Thoracic aorta (tissue), 2 donors: ENCODE data around the gene KCNA5. TPM values are rescaled to one million over a fixed set of nuclear protein-coding genes. Genes with fewer than 3 reads are reported as not detected.

ENCODE experiments used
- ATAC-seq: fragments of 150-250 bp; one replicate; pipeline ENCODE4 v1.8.0; 2017; ENCODE audit warnings: low read depth; ENCODE audit not compliant: insufficient number of reproducible peaks, low FRiP score
- DNase-seq: peaks from one replicate; pipeline ENCODE4 v3.0.0-alpha.2; 2020; ENCODE audit warnings: low spot score
- H3K27ac ChIP-seq, 2 donors: fragments of 200-600 bp; sonication (generic); 1 replicate in 1 of 2; 2 replicates in 1 of 2; pipeline ENCODE4 v1.5.1; 2016; ENCODE audit warnings: mild to moderate bottlenecking in 2 of 2, moderate library complexity in 2 of 2
- H3K27me3 ChIP-seq: fragments of 200-600 bp; sonication (generic); replicated peaks from 2 replicates; pipeline ENCODE4 v1.6.0; 2016; ENCODE audit warnings: mild to moderate bottlenecking; ENCODE audit not compliant: insufficient read depth
- H3K36me3 ChIP-seq: fragments of 200-600 bp; sonication (generic); one replicate; pipeline ENCODE4 v1.5.1; 2016
- H3K4me1 ChIP-seq, 2 donors: fragments of 200-600 bp; sonication (generic); 1 replicate in 1 of 2; 2 replicates in 1 of 2; pipeline versions ENCODE4 v1.5.1 to v1.6.0; 2016; ENCODE audit warnings: low read depth in 2 of 2, mild to moderate bottlenecking in 1 of 2; ENCODE audit not compliant: control insufficient read depth in 1 of 2
- H3K4me3 ChIP-seq: fragments of 200-600 bp; sonication (generic); 2 replicates; pipeline ENCODE4 v1.5.1; 2016; ENCODE audit warnings: mild to moderate bottlenecking
- H3K9me3 ChIP-seq: fragments of 200-600 bp; sonication (generic); 2 replicates; pipeline ENCODE4 v1.5.1; 2016
- total RNA-seq, 2 donors: library from RNA; depleted of rRNA; stranded (reverse); fragments of >200 nt; gene quantifications; one replicate each; pipeline versions ENCODE4 v1.1.0 to v1.2.3, GENCODE V29; 2016
- TF ChIP-seq, protein P1 (sequence below): fragments of 200-600 bp; sonication (generic); IDR thresholded peaks from one replicate; pipeline ENCODE4 v1.5.1; 2019; ENCODE audit warnings: antibody characterized with exemption

Gene KCNA5
- total RNA-seq, 2 donors from 2014 or later = 58.8 to 91.7 TPM

DNA sequence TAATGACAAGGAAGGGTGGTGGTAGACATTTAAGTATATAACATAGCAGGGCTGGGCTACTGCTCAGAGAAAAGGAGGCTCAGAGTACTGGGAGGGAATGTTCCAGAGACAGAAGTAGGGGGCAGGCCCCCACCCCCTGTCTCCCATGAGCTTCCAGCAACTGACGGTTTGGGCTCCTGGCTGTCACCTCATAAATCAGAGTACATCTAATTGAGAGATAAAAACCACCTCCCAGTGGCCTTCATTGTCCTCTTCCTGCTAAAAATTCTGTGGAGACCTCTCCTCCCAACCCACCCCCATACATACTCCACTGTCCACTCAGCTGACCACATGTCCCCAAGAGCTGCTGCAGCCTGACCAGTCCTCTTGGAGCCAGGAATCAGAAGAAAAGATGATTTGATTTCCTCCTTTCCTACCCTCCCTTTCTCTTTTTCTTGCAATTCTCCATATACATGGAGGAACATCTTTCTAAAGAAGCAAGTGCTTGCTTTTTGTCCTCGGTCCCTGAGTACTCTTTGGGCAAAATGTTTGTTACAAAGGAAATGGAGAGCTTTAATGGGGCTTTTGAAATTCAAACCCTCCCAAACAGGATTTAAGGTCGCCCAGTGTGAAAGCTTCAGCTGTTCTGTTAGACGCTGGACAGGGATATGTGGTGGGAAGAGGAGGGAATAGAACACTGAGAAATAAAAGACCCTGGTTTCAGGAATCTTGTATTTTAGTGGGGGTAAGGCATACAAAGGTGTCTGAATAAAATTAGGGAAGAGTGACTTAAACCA is 16.4 kb upstream of the KCNA5 start:
- DNase-seq = no peak
- Histone ChIP-seq H3K4me1 (peaks cover 0 to 27% of the 10 kb centered on the region in 2 donors), H3K9me3 (no peaks in the 10 kb centered on the region), H3K4me3 (no peak overlapping the region), H3K27me3 (no peaks in the 10 kb centered on the region), H3K27ac (peak overlapping the region; percentile 67 to 77), H3K36me3 (no peaks in the 10 kb centered on the region)
- TF ChIP-seq, protein P1, sequence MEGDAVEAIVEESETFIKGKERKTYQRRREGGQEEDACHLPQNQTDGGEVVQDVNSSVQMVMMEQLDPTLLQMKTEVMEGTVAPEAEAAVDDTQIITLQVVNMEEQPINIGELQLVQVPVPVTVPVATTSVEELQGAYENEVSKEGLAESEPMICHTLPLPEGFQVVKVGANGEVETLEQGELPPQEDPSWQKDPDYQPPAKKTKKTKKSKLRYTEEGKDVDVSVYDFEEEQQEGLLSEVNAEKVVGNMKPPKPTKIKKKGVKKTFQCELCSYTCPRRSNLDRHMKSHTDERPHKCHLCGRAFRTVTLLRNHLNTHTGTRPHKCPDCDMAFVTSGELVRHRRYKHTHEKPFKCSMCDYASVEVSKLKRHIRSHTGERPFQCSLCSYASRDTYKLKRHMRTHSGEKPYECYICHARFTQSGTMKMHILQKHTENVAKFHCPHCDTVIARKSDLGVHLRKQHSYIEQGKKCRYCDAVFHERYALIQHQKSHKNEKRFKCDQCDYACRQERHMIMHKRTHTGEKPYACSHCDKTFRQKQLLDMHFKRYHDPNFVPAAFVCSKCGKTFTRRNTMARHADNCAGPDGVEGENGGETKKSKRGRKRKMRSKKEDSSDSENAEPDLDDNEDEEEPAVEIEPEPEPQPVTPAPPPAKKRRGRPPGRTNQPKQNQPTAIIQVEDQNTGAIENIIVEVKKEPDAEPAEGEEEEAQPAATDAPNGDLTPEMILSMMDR = no peak
- no peak for ATAC-seq

DNA sequence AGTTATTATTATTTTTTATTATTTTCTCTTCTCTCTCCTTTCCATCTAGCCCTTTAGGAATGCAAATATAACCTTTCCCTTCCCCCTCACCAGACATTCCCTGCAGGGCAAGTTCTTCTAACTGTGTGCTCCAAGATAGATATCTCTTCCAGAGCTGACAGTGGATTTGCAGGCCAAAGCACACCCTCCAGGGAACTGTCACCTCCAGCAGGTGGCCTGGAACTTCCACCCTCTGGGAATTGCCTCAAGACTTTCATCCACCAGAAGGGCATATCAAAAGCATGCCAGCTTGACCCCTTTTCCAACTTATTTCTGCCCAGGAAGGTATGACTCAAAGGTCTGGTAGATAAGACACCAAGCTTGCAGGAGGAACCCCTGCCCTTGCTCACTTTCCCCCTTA is 13.6 kb upstream of the KCNA5 start:
- no peaks in the 10 kb centered on the region for H3K9me3 ChIP-seq
- H3K36me3 ChIP-seq = no peaks in the 10 kb centered on the region
- peaks cover 16 to 36% of the 10 kb centered on the region in 2 donors for H3K4me1 ChIP-seq
- no peak overlapping the region for H3K4me3 ChIP-seq
- no peaks in the 10 kb centered on the region for H3K27me3 ChIP-seq
- ATAC-seq = no peak
- DNase-seq = no peak
- no peak overlapping the region for H3K27ac ChIP-seq
- TF ChIP-seq, protein P1 = no peak

DNA sequence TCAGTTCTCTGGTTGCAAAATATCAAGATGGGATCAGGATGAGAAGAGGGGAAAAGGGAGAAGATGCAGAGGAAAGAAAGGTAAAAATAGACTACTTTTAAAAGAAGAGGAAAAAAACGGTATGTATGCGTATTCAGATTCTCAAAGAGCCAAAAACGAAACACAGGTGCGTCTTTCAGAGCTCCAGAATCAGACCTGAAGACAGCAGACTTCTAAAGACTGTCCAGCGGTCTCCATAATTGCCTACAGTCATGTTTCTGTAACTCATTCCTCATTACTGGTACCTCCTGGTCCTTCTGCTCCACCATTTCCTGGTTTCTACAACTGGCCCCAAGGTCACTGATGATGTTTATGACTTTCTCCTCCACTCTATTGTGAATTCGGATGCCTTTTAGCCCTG is 12.4 kb upstream of the KCNA5 start:
- Histone ChIP-seq H3K9me3 (no peaks in the 10 kb centered on the region), H3K36me3 (no peaks in the 10 kb centered on the region), H3K27me3 (no peaks in the 10 kb centered on the region), H3K27ac (no peak overlapping the region), H3K4me3 (no peak overlapping the region), H3K4me1 (peaks cover 16 to 30% of the 10 kb centered on the region in 2 donors)
- ATAC-seq (no peak), DNase-seq (no peak)
- TF ChIP-seq, protein P1 = no peak

DNA sequence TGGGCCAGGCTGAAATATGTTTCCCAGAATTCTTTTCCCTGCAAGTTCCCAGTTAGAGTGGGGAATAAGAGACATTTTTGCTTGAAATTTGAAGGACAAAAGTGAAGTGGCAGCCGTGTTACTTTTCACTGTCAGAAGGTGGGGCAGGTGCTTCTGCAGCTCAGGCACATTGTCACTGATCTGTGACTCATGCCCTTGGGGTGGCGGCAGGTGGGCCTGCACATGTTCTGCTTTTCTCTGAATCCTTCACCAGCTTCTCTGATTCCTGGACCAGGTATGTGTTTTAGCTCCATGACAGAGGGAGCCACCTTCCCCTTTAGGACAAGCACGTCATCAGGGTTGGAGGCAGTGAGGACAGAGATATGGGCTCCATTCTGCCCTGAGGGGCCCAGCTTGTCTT is 11.7 kb upstream of the KCNA5 start:
- Histone ChIP-seq H3K27ac (no peak overlapping the region), H3K4me3 (no peak overlapping the region), H3K4me1 (peaks cover 16 to 23% of the 10 kb centered on the region in 2 donors), H3K9me3 (no peaks in the 10 kb centered on the region), H3K36me3 (no peaks in the 10 kb centered on the region), H3K27me3 (no peaks in the 10 kb centered on the region)
- TF ChIP-seq, protein P1 = no peak
- DNase-seq (no peak), ATAC-seq (no peak)

DNA sequence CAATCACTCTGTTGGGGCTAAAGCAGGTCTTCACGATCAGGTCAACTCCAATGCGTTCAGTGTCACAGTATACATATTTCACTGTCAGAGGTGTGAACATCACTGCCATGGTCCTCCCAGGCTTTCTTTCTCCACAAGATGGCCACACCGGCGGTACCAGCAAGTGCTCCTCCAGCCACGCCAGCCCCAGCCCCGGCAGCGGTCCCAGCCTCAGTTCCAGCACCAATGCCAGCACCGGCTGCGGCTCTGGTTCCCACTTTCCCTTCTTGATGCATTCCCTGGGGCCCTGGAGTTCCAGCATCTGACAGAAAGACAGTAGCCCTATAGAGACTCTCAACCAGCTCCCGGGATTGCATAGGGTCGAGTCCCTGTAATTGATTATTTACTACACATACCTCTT is 10.9 kb upstream of the KCNA5 start:
- H3K4me3 ChIP-seq = no peak overlapping the region
- H3K27ac ChIP-seq = peak overlapping the region in 1 of 2 donors; percentile 82
- H3K4me1 ChIP-seq = peaks cover 16 to 17% of the 10 kb centered on the region in 2 donors
- DNase-seq = no peak
- no peaks in the 10 kb centered on the region for H3K27me3 ChIP-seq
- H3K36me3 ChIP-seq = no peaks in the 10 kb centered on the region
- ATAC-seq = no peak
- TF ChIP-seq, protein P1 = no peak
- H3K9me3 ChIP-seq = no peaks in the 10 kb centered on the region
